ENCODE data around the gene NELL1.

The NELL1 gene

GRCh38 chr11:21398195-21398594 lies 728.8 kb downstream of the NELL1 start:
- DNase-seq (ENCODE audit: extremely low spot score), result no peak
- POLR2A ChIA-PET, result no interaction called here
- TF ChIP-seq SUZ12 (IDR thresholded peaks at IDR 0.05), result no peak
- TF ChIP-seq CTBP1 (IDR thresholded peaks at IDR 0.05; ENCODE audit: borderline replicate concordance), result no peak
- TF ChIP-seq ELF4 (IDR thresholded peaks at IDR 0.05), result no peak
- no peak for TF ChIP-seq L3MBTL2 (conservative IDR thresholded peaks at IDR 0.05)
- no peak for TF ChIP-seq BHLHE40 (IDR thresholded peaks at IDR 0.05; ENCODE audit: borderline replicate concordance)
- TF ChIP-seq FOXA1 (IDR thresholded peaks at IDR 0.05), result no peak
- CTCF ChIA-PET, result no interaction called here

DNA sequence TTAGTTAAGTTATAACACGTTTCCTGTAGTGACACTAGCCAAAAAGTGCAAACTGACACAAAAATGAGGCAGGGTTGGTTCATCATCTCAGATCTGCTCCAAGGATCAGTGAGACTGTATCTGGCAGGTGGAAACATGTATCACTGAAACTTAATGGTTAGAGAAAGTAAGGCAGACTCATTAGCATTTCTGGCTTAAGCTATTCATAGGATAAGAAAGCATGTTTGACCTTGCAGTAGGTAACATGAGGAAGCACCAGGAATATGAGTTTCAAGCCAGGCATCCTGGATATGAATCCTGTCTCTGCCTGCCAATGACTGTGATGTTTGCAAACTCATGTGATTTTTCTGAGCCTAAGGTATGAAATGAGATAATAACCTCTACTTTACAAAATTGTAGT lies 732.1 kb downstream of the NELL1 start:
- DNase-seq (ENCODE audit: extremely low spot score), result no peak
- POLR2A ChIA-PET, result no interaction called here
- CTCF ChIA-PET, result no interaction called here
- TF ChIP-seq TARDBP (IDR thresholded peaks at IDR 0.05), result no peak
- no peak for TF ChIP-seq ELF4 (IDR thresholded peaks at IDR 0.05)
- no peak for TF ChIP-seq SUZ12 (IDR thresholded peaks at IDR 0.05)
- TF ChIP-seq LEF1 (IDR thresholded peaks at IDR 0.05; ENCODE audit: borderline replicate concordance), result no peak
- no peak for TF ChIP-seq ZNF384 (IDR thresholded peaks at IDR 0.05)
- no peak for TF ChIP-seq SP1 (IDR thresholded peaks at IDR 0.05)
- no peak for TF ChIP-seq HDGF (IDR thresholded peaks at IDR 0.05; ENCODE audit: borderline replicate concordance)
- no peak for TF ChIP-seq FOXA1 (IDR thresholded peaks at IDR 0.05)
- TF ChIP-seq CTBP1 (IDR thresholded peaks at IDR 0.05; ENCODE audit: borderline replicate concordance), result no peak
- TF ChIP-seq FOXK2 (IDR thresholded peaks at IDR 0.05), result no peak
- no peak for TF ChIP-seq PKNOX1 (IDR thresholded peaks at IDR 0.05)
- no peak for TF ChIP-seq BHLHE40 (IDR thresholded peaks at IDR 0.05; ENCODE audit: borderline replicate concordance)
- no peak for TF ChIP-seq NFRKB (IDR thresholded peaks at IDR 0.05)
- TF ChIP-seq L3MBTL2 (conservative IDR thresholded peaks at IDR 0.05), result no peak
- TF ChIP-seq FOXM1 (IDR thresholded peaks at IDR 0.05; ENCODE audit: borderline replicate concordance), result no peak

- ChIA-PET CTCF (no interaction called here), POLR2A (no interaction called here)
- TF ChIP-seq CTBP1 (IDR thresholded peaks at IDR 0.05; ENCODE audit: borderline replicate concordance) (no peak), L3MBTL2 (conservative IDR thresholded peaks at IDR 0.05) (no peak), LEF1 (IDR thresholded peaks at IDR 0.05; ENCODE audit: borderline replicate concordance) (no peak), FOXK2 (IDR thresholded peaks at IDR 0.05) (no peak), ZNF384 (IDR thresholded peaks at IDR 0.05) (no peak), FOXM1 (IDR thresholded peaks at IDR 0.05; ENCODE audit: borderline replicate concordance) (no peak), ELF4 (IDR thresholded peaks at IDR 0.05) (no peak), HDGF (IDR thresholded peaks at IDR 0.05; ENCODE audit: borderline replicate concordance) (no peak), BHLHE40 (IDR thresholded peaks at IDR 0.05; ENCODE audit: borderline replicate concordance) (no peak), SP1 (IDR thresholded peaks at IDR 0.05) (no peak), TARDBP (IDR thresholded peaks at IDR 0.05) (no peak), ARNT (IDR thresholded peaks at IDR 0.05) (no peak), NFRKB (IDR thresholded peaks at IDR 0.05) (no peak), SUZ12 (IDR thresholded peaks at IDR 0.05) (no peak)
- DNase-seq (ENCODE audit: extremely low spot score), result no peak
Measured at GRCh38 chr11:21402274-21402673, 732.9 kb downstream of the NELL1 start.

- TF ChIP-seq FOXM1 (IDR thresholded peaks at IDR 0.05; ENCODE audit: borderline replicate concordance) (no peak), FOXK2 (IDR thresholded peaks at IDR 0.05) (no peak)
- CTCF ChIA-PET, result no interaction called here
- POLR2A ChIA-PET, result no interaction called here
- no peak for DNase-seq (ENCODE audit: extremely low spot score)
Measured at GRCh38 chr11:21403069-21403468, 733.7 kb downstream of the NELL1 start.

- ChIA-PET POLR2A (no interaction called here), CTCF (no interaction called here)
- no peak for DNase-seq (ENCODE audit: extremely low spot score)
- TF ChIP-seq NFRKB (IDR thresholded peaks at IDR 0.05) (no peak), HDGF (IDR thresholded peaks at IDR 0.05; ENCODE audit: borderline replicate concordance) (no peak), ZNF384 (IDR thresholded peaks at IDR 0.05) (no peak), FOXA1 (IDR thresholded peaks at IDR 0.05) (no peak), FOXM1 (IDR thresholded peaks at IDR 0.05; ENCODE audit: borderline replicate concordance) (no peak)
Measured at GRCh38 chr11:21405422-21405821, 736.0 kb downstream of the NELL1 start.

- TF ChIP-seq BHLHE40 (IDR thresholded peaks at IDR 0.05; ENCODE audit: borderline replicate concordance) (no peak), TARDBP (IDR thresholded peaks at IDR 0.05) (no peak), ARNT (IDR thresholded peaks at IDR 0.05) (no peak), ZNF384 (IDR thresholded peaks at IDR 0.05) (no peak), NFRKB (IDR thresholded peaks at IDR 0.05) (no peak)
- CTCF ChIA-PET, result no interaction called here
- POLR2A ChIA-PET, result no interaction called here
Measured at GRCh38 chr11:21410513-21410912, 741.1 kb downstream of the NELL1 start.

DNA sequence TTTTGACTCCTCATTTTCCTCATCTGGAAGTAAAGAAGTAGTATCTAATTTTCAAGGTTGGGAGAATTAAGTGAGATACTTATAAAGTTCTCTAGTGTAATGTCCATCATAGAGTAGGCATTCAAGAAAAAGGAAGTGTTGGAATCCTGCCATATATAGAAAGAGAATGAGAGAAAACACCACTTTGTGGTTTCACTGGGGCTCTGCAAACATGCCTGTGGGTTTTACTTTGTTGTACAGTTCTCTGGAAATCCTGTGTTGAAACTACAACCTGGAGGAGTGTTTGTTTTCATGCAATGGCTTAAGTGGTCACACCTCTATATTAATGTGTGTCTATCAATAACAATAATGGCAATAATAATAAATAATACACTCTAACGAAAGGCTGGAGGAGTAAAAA lies 741.7 kb downstream of the NELL1 start:
- no peak for DNase-seq (ENCODE audit: extremely low spot score)

More at GRCh38 chr11:21410513-21410912, 741.1 kb downstream of the NELL1 start:
- no peak for DNase-seq (ENCODE audit: extremely low spot score)

More for the DNA sequence above, 741.7 kb downstream of the NELL1 start:
- no peak for TF ChIP-seq FOXA1 (IDR thresholded peaks at IDR 0.05)
- no peak for TF ChIP-seq FOXM1 (IDR thresholded peaks at IDR 0.05; ENCODE audit: borderline replicate concordance)
- no peak for TF ChIP-seq ARNT (IDR thresholded peaks at IDR 0.05)
- TF ChIP-seq NFRKB (IDR thresholded peaks at IDR 0.05), result no peak
- no peak for TF ChIP-seq PKNOX1 (IDR thresholded peaks at IDR 0.05)
- TF ChIP-seq ELF4 (IDR thresholded peaks at IDR 0.05), result no peak
- no peak for TF ChIP-seq ZNF384 (IDR thresholded peaks at IDR 0.05)
- no peak for TF ChIP-seq CTBP1 (IDR thresholded peaks at IDR 0.05; ENCODE audit: borderline replicate concordance)
- TF ChIP-seq TARDBP (IDR thresholded peaks at IDR 0.05), result no peak
- no peak for TF ChIP-seq SP1 (IDR thresholded peaks at IDR 0.05)
- TF ChIP-seq LEF1 (IDR thresholded peaks at IDR 0.05; ENCODE audit: borderline replicate concordance), result no peak
- no peak for TF ChIP-seq FOXK2 (IDR thresholded peaks at IDR 0.05)
- TF ChIP-seq L3MBTL2 (conservative IDR thresholded peaks at IDR 0.05), result no peak
- POLR2A ChIA-PET, result no interaction called here
- CTCF ChIA-PET, result no interaction called here

Data from HEK293T (cell line).